Measurements from ENCODE around the gene NAT16.

Gene NAT16

GRCh38 chr7:101198476-101198875 is 18.4 kb upstream of the NAT16 start:
- DNase-seq = no peak

GRCh38 chr7:101197991-101198390 is 17.9 kb upstream of the NAT16 start:
- no peak overlapping the region for H3K27ac ChIP-seq (ENCODE audit: low read length)
- no peak for TF ChIP-seq EZH2 (IDR thresholded peaks at IDR 0.05; ENCODE audit: borderline replicate concordance, low read depth, low read length, severe bottlenecking)
- no peak for TF ChIP-seq CTCF (IDR thresholded peaks at IDR 0.05; ENCODE audit: borderline replicate concordance, extremely low read depth, low read length, poor library complexity, severe bottlenecking)
- no peak overlapping the region for H3K4me2 ChIP-seq (ENCODE audit: insufficient read depth, low read length)
- H3K36me3 ChIP-seq (ENCODE audit: insufficient read depth, low read length) = no peaks in the 10 kb centered on the region
- no peaks in the 10 kb centered on the region for H3K79me2 ChIP-seq (ENCODE audit: insufficient read depth, low read length)
- ATAC-seq (ENCODE audit: insufficient read depth, low read depth) (no peak), DNase-seq (no peak)
- no peaks in the 10 kb centered on the region for H4K20me1 ChIP-seq (ENCODE audit: insufficient read depth, low read length)
- H2AFZ ChIP-seq (ENCODE audit: low read depth, low read length) = no peak overlapping the region
- H3K27me3 ChIP-seq (ENCODE audit: insufficient read depth, low read length, poor library complexity) = no peaks in the 10 kb centered on the region
- no peaks in the 10 kb centered on the region for H3K4me1 ChIP-seq (ENCODE audit: insufficient read depth, low read length)
- no peak overlapping the region for H3K9ac ChIP-seq (ENCODE audit: low read depth, low read length)
- H3K9me3 ChIP-seq (ENCODE audit: insufficient read depth, low read length, severe bottlenecking) = no peaks in the 10 kb centered on the region
- no peak overlapping the region for H3K4me3 ChIP-seq (ENCODE audit: low read depth in 1 of 2, low read length in 2 of 2)

More at GRCh38 chr7:101198476-101198875, 18.4 kb upstream of the NAT16 start:
- Histone ChIP-seq H4K20me1 (ENCODE audit: insufficient read depth, low read length) (no peaks in the 10 kb centered on the region), H3K4me2 (ENCODE audit: insufficient read depth, low read length) (no peak overlapping the region), H3K9ac (ENCODE audit: low read depth, low read length) (no peak overlapping the region), H3K9me3 (ENCODE audit: insufficient read depth, low read length, severe bottlenecking) (no peaks in the 10 kb centered on the region), H3K27me3 (ENCODE audit: insufficient read depth, low read length, poor library complexity) (no peaks in the 10 kb centered on the region), H2AFZ (ENCODE audit: low read depth, low read length) (no peak overlapping the region), H3K4me1 (ENCODE audit: insufficient read depth, low read length) (no peaks in the 10 kb centered on the region), H3K27ac (ENCODE audit: low read length) (no peak overlapping the region), H3K36me3 (ENCODE audit: insufficient read depth, low read length) (no peaks in the 10 kb centered on the region), H3K4me3 (ENCODE audit: low read depth in 1 of 2, low read length in 2 of 2) (no peak overlapping the region), H3K79me2 (ENCODE audit: insufficient read depth, low read length) (no peaks in the 10 kb centered on the region)
- TF ChIP-seq CTCF (IDR thresholded peaks at IDR 0.05; ENCODE audit: borderline replicate concordance, extremely low read depth, low read length, poor library complexity, severe bottlenecking) = no peak
- no peak for TF ChIP-seq EZH2 (IDR thresholded peaks at IDR 0.05; ENCODE audit: borderline replicate concordance, low read depth, low read length, severe bottlenecking)
- ATAC-seq (ENCODE audit: insufficient read depth, low read depth) = no peak

- no peak overlapping the region for H3K4me3 ChIP-seq (ENCODE audit: low read depth in 1 of 2, low read length in 2 of 2)
These were observed 15.8 kb upstream of the NAT16 start for GRCh38 chr7:101195884-101196283.

More at GRCh38 chr7:101195884-101196283, 15.8 kb upstream of the NAT16 start:
- Histone ChIP-seq H2AFZ (ENCODE audit: low read depth, low read length) (no peak overlapping the region), H3K9ac (ENCODE audit: low read depth, low read length) (no peak overlapping the region), H3K27me3 (ENCODE audit: insufficient read depth, low read length, poor library complexity) (no peaks in the 10 kb centered on the region), H3K4me1 (ENCODE audit: insufficient read depth, low read length) (peaks cover 2% of the 10 kb centered on the region; the same call in 1 of the 2 replicates), H3K27ac (ENCODE audit: low read length) (no peak overlapping the region), H4K20me1 (ENCODE audit: insufficient read depth, low read length) (no peaks in the 10 kb centered on the region), H3K36me3 (ENCODE audit: insufficient read depth, low read length) (no peaks in the 10 kb centered on the region), H3K79me2 (ENCODE audit: insufficient read depth, low read length) (no peaks in the 10 kb centered on the region), H3K4me2 (ENCODE audit: insufficient read depth, low read length) (no peak overlapping the region), H3K9me3 (ENCODE audit: insufficient read depth, low read length, severe bottlenecking) (no peaks in the 10 kb centered on the region)
- ATAC-seq (ENCODE audit: insufficient read depth, low read depth) (no peak), DNase-seq (no peak)
- no peak for TF ChIP-seq EZH2 (IDR thresholded peaks at IDR 0.05; ENCODE audit: borderline replicate concordance, low read depth, low read length, severe bottlenecking)
- no peak for TF ChIP-seq CTCF (IDR thresholded peaks at IDR 0.05; ENCODE audit: borderline replicate concordance, extremely low read depth, low read length, poor library complexity, severe bottlenecking)

Data from DND-41 (cell line).